Natural killer cell treated with Interleukin-12 subunit alpha and Interleukin-12 subunit beta and Interleukin-15 and Interleukin-18, amount 100 ng/mL, for 72 hours (primary cell): Measurements from ENCODE around the gene PUM1. TPM values are rescaled to one million over a fixed set of nuclear protein-coding genes. Genes with fewer than 3 reads are reported as not detected.

ENCODE experiments used
- ATAC-seq, 2 donors: fragments of 150-1000 bp; cut with Tn5 transposase in 1 of 2; sonication (Bioruptor Pico), chemical (Tn5 transposase) in 1 of 2; 2 replicates each; pipeline ENCODE4 v1.10.0; 2021
- DNase-seq: peaks from one replicate; pipeline ENCODE4 v3.0.0; 2022; ENCODE audit warnings: low spot score
- H3K27ac Mint-ChIP-seq, 2 donors: 1 replicate in 1 of 2; 2 replicates in 1 of 2; pipeline ENCODE4 v1.8.0; 2022; ENCODE audit warnings: mixed read lengths in 2 of 2, mild to moderate bottlenecking in 1 of 2, moderate library complexity in 1 of 2
- H3K27me3 Mint-ChIP-seq, 2 donors: 1 replicate in 1 of 2; 2 replicates in 1 of 2; pipeline ENCODE4 v1.8.0; 2022; ENCODE audit warnings: mixed read lengths in 2 of 2
- H3K36me3 Mint-ChIP-seq: one replicate; pipeline ENCODE4 v1.8.0; 2022; ENCODE audit warnings: mixed read lengths
- H3K4me1 Mint-ChIP-seq, 2 donors: 1 replicate in 1 of 2; 2 replicates in 1 of 2; pipeline ENCODE4 v1.8.0; 2022; ENCODE audit warnings: low read depth in 2 of 2, mixed read lengths in 2 of 2, mild to moderate bottlenecking in 1 of 2
- H3K4me3 Mint-ChIP-seq: one replicate; pipeline ENCODE4 v1.8.0; 2022; ENCODE audit warnings: mixed read lengths
- H3K9me3 Mint-ChIP-seq: 2 replicates; pipeline ENCODE4 v1.8.0; 2022; ENCODE audit warnings: mixed read lengths
- total RNA-seq, 2 donors: library from RNA; stranded (reverse); gene quantifications; one replicate each; pipeline ENCODE4 v1.2.3, GENCODE V29; 2022

Gene PUM1
- total RNA-seq, 2 donors from 2014 or later, result 134 to 180 TPM

GRCh38 chr1:30969903-30970302 is 95.6 kb downstream of the PUM1 start:
- H3K36me3 Mint-ChIP-seq, result peaks cover 15% of the 10 kb centered on the region
- H3K4me3 Mint-ChIP-seq, result no peak overlapping the region

GRCh38 chr1:30968220-30968971 is 97.1 kb downstream of the PUM1 start:
- DNase-seq, result no peak
- no peak overlapping the region for H3K4me3 Mint-ChIP-seq
- no peaks in the 10 kb centered on the region for H3K27me3 Mint-ChIP-seq
- no peak overlapping the region for H3K27ac Mint-ChIP-seq
- H3K36me3 Mint-ChIP-seq, result peaks cover 26% of the 10 kb centered on the region
- no peak for ATAC-seq
- H3K9me3 Mint-ChIP-seq, result no peaks in the 10 kb centered on the region
- H3K4me1 Mint-ChIP-seq, result peaks cover 17 to 18% of the 10 kb centered on the region in 2 donors

More at GRCh38 chr1:30969903-30970302, 95.6 kb downstream of the PUM1 start:
- ATAC-seq (no peak), DNase-seq (no peak)
- Mint-ChIP-seq H3K27me3 (no peaks in the 10 kb centered on the region), H3K9me3 (no peaks in the 10 kb centered on the region), H3K4me1 (peaks cover 14 to 17% of the 10 kb centered on the region in 2 donors), H3K27ac (no peak overlapping the region)

GRCh38 chr1:30966690-30967369 is 98.7 kb downstream of the PUM1 start:
- Mint-ChIP-seq H3K4me3 (no peak overlapping the region), H3K36me3 (peaks cover 29% of the 10 kb centered on the region), H3K4me1 (peaks cover 17 to 21% of the 10 kb centered on the region in 2 donors), H3K27ac (peak overlapping the region in 1 of 2 donors; percentile 51), H3K9me3 (no peaks in the 10 kb centered on the region), H3K27me3 (no peaks in the 10 kb centered on the region)
- no peak for DNase-seq
- ATAC-seq, result no peak

GRCh38 chr1:30965924-30966599 is 99.5 kb downstream of the PUM1 start:
- ATAC-seq (no peak), DNase-seq (no peak)
- Mint-ChIP-seq H3K36me3 (peaks cover 29% of the 10 kb centered on the region), H3K27me3 (no peaks in the 10 kb centered on the region), H3K27ac (peak overlapping the region in 1 of 2 donors; percentile 51), H3K4me3 (no peak overlapping the region), H3K9me3 (no peaks in the 10 kb centered on the region), H3K4me1 (peaks cover 17 to 21% of the 10 kb centered on the region in 2 donors)

GRCh38 chr1:30964706-30965105 is 100.8 kb downstream of the PUM1 start:
- Mint-ChIP-seq H3K4me1 (peaks cover 13 to 19% of the 10 kb centered on the region in 2 donors), H3K36me3 (peaks cover 29% of the 10 kb centered on the region)
- ATAC-seq, result no peak

GRCh38 chr1:30962609-30963508 is 102.7 kb downstream of the PUM1 start:
- no peak for ATAC-seq
- no peaks in the 10 kb centered on the region for H3K9me3 Mint-ChIP-seq
- DNase-seq, result no peak
- no peak overlapping the region for H3K4me3 Mint-ChIP-seq
- H3K36me3 Mint-ChIP-seq, result peaks cover 37% of the 10 kb centered on the region
- H3K4me1 Mint-ChIP-seq, result peaks cover 19 to 21% of the 10 kb centered on the region in 2 donors
- H3K27me3 Mint-ChIP-seq, result no peaks in the 10 kb centered on the region
- H3K27ac Mint-ChIP-seq, result peak overlapping the region; percentile 28 to 59

More at GRCh38 chr1:30964706-30965105, 100.8 kb downstream of the PUM1 start:
- no peak overlapping the region for H3K27ac Mint-ChIP-seq
- DNase-seq, result no peak
- no peaks in the 10 kb centered on the region for H3K27me3 Mint-ChIP-seq
- no peak overlapping the region for H3K4me3 Mint-ChIP-seq
- H3K9me3 Mint-ChIP-seq, result no peaks in the 10 kb centered on the region

- H3K9me3 Mint-ChIP-seq, result no peaks in the 10 kb centered on the region
Observed at GRCh38 chr1:30957560-30958222, 107.8 kb downstream of the PUM1 start.

GRCh38 chr1:30955448-30956015 is 110.0 kb downstream of the PUM1 start:
- DNase-seq (no peak), ATAC-seq (no peak)
- no peak overlapping the region for H3K27ac Mint-ChIP-seq
- no peaks in the 10 kb centered on the region for H3K9me3 Mint-ChIP-seq
- peaks cover 37% of the 10 kb centered on the region for H3K36me3 Mint-ChIP-seq
- no peak overlapping the region for H3K4me3 Mint-ChIP-seq
- peaks cover 21 to 22% of the 10 kb centered on the region in 2 donors for H3K4me1 Mint-ChIP-seq
- H3K27me3 Mint-ChIP-seq, result no peaks in the 10 kb centered on the region

More at GRCh38 chr1:30957560-30958222, 107.8 kb downstream of the PUM1 start:
- DNase-seq (no peak), ATAC-seq (no peak)
- Mint-ChIP-seq H3K36me3 (peaks cover 21% of the 10 kb centered on the region), H3K4me1 (peaks cover 18 to 22% of the 10 kb centered on the region in 2 donors), H3K27me3 (no peaks in the 10 kb centered on the region), H3K27ac (peak overlapping the region in 1 of 2 donors; percentile 43), H3K4me3 (no peak overlapping the region)

GRCh38 chr1:30953685-30954084 is 111.8 kb downstream of the PUM1 start:
- no peak overlapping the region for H3K4me3 Mint-ChIP-seq
- no peak overlapping the region for H3K27ac Mint-ChIP-seq
- peaks cover 43% of the 10 kb centered on the region for H3K36me3 Mint-ChIP-seq
- H3K9me3 Mint-ChIP-seq, result no peaks in the 10 kb centered on the region
- DNase-seq (no peak), ATAC-seq (no peak)
- peaks cover 20 to 25% of the 10 kb centered on the region in 2 donors for H3K4me1 Mint-ChIP-seq
- H3K27me3 Mint-ChIP-seq, result no peaks in the 10 kb centered on the region

- Mint-ChIP-seq H3K27me3 (no peaks in the 10 kb centered on the region), H3K36me3 (peaks cover 49% of the 10 kb centered on the region), H3K9me3 (no peaks in the 10 kb centered on the region), H3K27ac (no peak overlapping the region), H3K4me3 (no peak overlapping the region), H3K4me1 (peaks cover 24 to 28% of the 10 kb centered on the region in 2 donors)
- ATAC-seq (no peak), DNase-seq (no peak)
Observed at GRCh38 chr1:30952098-30952497, 113.4 kb downstream of the PUM1 start.

GRCh38 chr1:30950700-30951099 is 114.8 kb downstream of the PUM1 start:
- Mint-ChIP-seq H3K27ac (no peak overlapping the region), H3K4me1 (peaks cover 25 to 29% of the 10 kb centered on the region in 2 donors), H3K36me3 (peaks cover 51% of the 10 kb centered on the region), H3K9me3 (no peaks in the 10 kb centered on the region), H3K27me3 (no peaks in the 10 kb centered on the region), H3K4me3 (no peak overlapping the region)
- ATAC-seq (no peak), DNase-seq (no peak)

GRCh38 chr1:30950053-30950452 is 115.5 kb downstream of the PUM1 start:
- ATAC-seq (no peak), DNase-seq (no peak)
- peaks cover 25 to 32% of the 10 kb centered on the region in 2 donors for H3K4me1 Mint-ChIP-seq
- H3K4me3 Mint-ChIP-seq, result no peak overlapping the region
- H3K27ac Mint-ChIP-seq, result no peak overlapping the region
- H3K36me3 Mint-ChIP-seq, result peaks cover 51% of the 10 kb centered on the region
- no peaks in the 10 kb centered on the region for H3K9me3 Mint-ChIP-seq
- no peaks in the 10 kb centered on the region for H3K27me3 Mint-ChIP-seq
